ENCODE measurements around the gene ASCL2.
A peak's percentile ranks its signal among the peaks of the same experiment; 100 is the strongest.

ASCL2 gene

DNA sequence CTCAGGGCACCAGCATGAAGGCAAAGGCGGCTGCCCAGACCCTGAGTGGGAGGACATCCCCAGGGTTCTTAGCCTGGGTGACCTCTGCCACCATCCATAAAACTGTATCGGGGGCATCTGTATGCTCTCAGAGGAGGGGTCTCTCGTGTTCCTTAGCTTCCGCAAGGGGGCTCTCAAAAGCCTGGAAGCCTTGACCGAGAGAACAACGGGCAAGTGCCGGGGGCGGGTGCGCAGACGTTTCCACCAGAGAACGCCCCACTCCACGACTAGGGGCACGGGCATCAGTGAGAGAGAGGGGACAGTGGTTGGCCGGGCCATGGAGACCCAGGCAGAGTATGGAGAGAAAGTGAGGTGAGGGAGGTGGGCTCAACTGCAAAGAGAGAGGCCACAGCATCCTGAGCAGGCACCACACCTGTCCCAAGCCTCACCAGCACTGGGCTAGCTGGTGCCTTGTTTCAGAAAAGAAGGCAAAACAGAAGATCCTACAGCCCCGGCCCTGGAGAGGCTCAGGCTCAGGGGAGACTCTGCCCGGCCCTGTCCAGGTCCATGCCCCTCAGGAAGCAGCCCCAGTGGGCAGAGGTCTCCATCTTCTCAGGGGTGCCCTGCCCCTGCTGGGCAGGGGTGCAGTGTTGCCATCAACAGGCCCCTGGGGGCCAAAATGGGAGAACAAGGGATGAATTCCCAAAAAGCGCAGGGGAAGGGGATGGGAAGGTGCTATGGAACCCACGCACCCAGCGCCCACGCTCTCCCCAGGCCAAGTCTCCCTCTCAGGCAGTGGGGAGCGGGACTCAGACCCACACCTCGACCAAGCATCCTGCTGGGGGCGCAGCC is 37.3 kb upstream of the ASCL2 start:
- no peak for DNase-seq

DNA sequence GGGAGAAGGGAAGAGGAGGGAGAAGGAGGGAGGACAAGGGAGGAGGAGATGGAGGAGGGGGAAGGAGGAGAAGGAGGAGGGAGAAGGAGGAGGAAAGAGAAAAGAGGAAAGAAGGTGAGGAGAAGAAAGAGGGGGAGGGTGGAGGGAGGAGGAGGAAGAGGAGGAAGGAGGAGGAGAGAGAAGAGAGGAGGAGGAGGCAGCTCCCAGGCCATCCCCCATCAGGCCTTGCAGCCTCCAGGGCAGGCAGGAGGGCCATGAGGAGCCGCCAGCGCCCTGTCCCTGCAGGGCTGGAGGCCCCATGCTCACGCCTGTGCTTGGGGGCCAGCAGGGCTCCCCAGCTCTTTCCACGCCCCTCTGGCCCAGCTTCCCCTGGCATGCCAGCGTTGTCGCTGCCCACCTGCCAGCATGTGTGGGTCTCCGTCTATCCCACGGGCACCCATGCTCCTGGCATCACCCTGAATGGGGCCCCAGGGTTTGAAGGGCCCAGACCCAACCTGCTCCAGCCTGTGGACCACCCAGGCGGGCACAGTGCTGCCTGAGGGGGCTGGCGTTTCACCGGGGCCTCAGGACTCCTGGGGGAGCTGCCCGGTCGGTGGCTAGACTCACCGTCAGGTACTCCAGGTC is 36.6 kb upstream of the ASCL2 start:
- DNase-seq = no peak

DNA sequence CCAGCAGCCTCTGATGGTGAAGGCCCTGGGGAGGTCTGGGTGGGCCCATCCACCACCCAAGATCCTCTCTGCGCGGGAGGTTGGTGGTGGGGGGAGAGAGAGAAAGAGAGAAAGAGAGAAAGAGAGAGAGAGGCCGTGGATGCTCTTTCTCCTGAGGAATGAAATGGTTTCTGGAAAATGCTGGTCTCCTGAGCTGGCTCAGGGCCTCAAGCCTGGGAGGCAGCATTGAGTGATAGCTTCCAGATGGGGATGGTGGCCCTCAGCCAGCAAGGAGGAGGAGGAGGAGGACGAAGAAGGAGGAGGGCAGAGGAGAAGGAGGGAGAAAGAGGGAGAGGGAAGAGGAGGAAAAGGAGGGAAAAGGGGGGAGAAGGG is 36.0 kb upstream of the ASCL2 start:
- DNase-seq = peak; percentile 96

DNA sequence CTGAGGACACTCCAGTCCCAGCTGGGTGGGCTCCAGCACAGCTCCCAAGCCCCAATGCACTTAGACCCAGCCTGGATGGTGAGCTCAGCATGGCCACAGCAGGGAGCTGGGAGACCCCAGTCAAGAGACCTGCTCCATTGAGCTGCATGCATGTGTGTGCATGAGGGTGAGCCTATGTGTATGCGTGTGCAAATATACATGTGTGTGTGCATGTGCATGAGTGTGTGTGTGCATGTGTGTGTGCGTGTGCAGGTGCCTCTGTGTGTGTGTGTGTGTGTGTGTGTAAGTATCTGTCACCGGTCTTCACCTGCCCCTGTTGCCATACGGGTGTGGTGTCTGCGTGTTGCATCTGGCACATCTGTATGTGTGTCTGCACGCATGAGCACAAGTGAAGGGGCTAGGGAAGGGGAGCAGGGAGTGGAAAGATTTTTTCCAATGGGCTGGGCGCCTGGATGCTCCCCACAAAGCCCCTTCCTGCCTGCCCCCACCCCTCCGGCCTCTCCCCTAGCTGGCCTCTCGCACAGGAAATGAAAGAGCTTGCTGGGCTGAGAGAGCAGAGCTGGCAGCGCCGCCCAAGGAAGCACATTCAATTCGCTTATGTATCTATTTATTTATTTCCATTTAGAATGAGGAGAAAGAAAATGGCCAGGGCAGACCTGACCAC is 35.5 kb upstream of the ASCL2 start:
- peak; percentile 68 for DNase-seq

DNA sequence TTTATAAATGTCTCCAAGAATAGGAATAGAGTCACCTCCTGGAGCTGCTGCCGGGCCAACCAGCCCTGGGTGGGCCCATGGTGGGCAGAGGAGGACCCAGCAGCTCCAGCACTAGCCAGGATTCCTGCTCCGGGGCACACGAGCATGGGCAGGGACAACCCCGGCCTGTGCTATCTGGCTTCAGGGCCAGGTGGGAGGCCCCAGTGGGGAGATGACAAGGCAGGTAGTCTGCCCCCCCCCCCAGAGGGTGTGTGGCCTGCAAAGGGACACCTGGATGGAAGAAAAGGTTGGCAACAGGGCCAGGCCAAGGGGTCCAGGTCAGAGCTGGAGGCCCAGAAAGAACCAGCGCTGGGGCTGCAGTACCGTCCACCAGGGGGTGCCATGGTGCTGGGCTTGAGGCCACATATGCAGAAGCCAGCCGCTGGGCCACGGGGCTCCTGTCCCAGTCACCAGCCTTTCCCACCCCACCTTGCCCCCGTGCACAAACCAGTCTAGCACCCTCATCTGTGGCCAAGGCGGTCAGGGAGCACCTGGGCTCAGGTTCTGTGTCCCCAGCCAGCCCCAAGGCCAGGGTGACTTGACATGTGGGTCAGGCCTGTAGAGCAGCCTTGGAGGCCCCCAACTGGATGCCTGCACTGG is 34.9 kb upstream of the ASCL2 start:
- peak; percentile 68 for DNase-seq

DNA sequence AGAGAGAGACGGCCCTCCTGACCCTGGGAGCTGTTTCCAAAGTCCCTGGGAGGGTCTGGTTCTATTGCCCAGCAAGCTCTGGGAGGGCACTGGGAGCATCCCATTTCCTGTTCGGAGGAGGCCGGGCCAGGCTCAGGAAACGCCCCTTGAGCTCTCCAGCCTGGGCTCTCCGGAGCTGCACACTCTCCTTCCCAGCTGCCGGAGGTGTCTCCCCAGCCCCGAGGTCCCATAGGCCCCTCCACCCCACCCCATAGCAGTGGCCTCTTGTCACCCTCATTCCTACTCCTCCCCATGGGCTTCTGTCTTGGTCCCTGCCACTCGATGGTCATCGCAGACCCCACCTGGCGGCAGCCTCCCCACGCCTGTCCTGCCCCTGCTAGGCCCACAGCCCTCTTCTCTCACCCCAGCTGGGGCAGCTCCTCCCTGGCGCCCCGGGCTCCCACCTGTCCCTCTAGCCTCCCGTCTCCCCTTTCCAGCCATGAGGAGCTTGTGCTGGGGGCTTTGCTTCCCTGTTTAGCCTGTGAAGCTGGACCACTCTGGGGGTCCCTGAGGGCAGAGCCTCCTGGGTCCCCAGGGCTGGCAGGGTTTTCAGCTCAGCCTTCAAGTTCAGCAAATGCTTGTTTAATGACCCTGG is 34.2 kb upstream of the ASCL2 start:
- no peak for DNase-seq

DNA sequence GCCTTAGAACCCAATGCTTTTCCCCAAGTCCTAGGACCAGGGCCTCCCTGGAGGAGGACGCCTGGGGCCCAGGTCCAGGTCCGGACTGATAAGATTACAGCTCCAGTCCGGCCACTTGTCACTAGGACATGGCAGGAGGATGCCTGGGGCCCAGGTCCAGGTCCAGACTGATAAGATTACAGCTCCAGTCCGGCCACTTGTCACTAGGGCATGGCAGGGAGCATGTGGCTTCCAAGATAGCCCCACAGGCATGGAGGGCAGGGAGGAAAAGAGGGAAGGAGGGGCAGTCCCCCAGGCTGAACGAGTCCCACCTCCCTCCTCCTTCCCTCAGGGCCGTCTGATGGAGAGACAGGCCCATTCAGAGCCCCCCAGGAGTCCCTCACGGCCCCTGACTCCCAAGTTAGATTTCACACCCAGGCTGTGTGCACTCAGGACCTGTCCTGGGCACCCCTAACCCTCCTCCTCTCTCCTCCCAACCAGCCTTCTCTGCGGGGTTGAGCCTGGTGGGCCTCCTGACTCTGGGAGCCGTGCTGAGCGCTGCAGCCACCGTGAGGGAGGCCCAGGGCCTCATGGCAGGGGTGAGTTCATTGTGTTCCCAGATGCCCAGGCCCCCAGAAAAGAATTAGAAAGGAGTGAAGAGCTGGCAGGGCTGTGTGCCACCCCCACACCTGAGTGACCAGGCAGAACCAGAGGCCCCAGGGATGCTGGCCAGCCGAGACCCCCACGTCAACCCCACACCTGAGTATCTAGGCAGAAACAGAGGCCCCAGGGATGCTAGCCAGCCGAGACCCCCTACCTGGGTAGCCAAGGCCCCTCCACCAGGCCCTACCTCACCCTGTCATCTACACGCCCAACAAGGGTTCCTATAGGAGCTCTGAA is 33.5 kb upstream of the ASCL2 start:
- no peak for DNase-seq

DNA sequence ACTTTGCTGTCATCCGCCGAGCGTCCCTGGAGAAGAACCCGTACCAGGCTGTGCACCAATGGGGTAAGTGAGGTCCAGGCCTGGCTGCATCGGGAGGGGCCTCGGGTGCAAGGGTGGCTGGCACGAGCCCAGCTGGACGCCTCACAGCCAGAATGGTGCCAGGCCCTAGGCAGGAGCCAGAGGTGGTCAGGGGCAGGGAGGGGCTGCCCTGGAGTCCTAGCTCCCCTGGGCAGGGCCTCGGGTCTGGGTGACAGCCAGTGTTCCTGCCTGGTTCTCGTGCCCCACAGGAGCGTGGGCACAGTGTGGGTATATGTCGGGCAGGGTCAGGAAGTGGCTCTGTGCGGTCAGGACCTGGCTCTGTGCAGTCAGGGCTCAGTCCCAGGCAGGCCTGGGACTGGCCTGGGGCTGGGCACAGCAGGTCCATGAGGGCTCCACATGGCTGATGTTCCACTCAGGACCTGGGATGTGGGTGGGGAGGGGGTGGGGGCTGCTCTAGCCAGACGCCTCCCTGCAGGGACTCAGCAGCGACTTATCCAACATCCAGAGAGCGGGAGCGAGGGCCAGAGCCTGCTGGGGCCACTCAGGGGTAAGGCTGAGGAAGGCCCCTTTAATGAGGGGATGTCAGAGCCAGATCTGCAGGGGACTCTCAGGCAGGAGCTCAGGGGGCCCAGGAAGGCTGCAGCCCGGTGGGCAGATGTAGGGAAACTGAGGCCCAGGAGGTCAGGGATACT is 32.7 kb upstream of the ASCL2 start:
- DNase-seq = no peak

DNA sequence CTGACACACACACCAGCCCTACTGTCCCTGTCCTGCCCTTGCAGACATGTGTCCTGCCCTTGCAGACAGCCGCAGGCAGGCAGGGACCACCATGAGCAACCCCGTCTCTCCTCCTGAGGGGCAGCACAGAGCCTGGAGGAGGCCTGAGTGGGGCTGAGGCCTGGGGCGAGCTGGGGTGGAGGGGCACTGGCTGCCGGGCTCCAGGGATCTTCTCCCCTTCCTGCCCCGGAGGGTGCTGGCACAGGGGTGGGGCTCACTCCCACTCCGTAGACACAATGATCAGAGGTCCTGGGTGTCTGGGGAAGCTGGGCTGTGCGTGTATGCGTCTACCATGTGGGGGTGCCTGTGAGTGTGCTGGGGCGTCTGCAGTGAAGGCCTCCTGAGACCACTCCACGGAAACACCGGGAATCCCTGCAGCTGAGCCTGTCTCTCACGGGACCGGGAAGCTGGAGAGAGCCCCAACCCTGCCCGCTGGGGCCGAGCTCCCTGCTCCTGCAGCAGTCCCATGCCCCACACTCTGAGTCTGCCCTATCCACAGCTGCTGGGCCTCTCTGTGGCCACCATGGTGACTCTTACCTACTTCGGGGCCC is 32.0 kb upstream of the ASCL2 start:
- no peak for DNase-seq

DNA sequence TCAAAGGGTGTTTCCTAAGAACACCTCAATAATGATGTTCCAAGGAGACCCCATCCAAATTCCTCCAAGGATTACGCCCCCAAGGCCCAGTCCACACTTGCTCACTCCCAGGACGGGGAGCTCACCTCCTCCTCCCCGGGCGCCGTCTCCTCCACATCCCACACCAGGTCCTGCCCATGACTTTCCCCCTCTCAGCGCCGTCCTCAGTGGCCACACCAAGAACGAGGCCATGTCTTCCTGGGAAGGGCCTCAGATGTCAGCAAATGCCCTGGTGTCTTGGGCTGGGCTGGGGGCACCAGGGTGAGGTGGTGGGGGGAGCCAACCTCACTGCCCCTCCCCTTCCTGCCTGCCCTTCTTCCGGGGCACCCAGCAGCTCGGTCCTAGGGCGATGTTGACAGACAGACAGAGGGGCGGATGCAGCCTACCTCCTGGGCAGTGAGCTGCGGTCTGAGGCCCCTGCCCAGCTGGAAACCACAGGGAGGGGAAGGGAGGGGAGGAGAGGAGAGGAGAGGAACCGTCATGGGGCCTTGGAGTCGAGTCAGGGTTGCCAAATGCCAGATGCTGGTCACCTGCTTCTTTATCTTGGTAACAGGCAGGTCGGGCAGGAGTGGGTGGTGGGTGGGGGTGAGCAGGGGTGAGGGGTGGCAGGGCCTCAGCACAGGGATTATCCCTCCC is 31.4 kb upstream of the ASCL2 start, which contains the start of the genes C11orf21 and TSPAN32:
Gene C11orf21, minus strand, starts transcription at position 288 of the 675 bp plus-strand sequence. Its CDS starts 110 bp downstream, at position 178.
Gene TSPAN32, plus strand, starts transcription at position 383 of the 675 bp plus-strand sequence. Its CDS starts 137 bp downstream, at position 520.
- DNase-seq = peak; percentile 39

DNA sequence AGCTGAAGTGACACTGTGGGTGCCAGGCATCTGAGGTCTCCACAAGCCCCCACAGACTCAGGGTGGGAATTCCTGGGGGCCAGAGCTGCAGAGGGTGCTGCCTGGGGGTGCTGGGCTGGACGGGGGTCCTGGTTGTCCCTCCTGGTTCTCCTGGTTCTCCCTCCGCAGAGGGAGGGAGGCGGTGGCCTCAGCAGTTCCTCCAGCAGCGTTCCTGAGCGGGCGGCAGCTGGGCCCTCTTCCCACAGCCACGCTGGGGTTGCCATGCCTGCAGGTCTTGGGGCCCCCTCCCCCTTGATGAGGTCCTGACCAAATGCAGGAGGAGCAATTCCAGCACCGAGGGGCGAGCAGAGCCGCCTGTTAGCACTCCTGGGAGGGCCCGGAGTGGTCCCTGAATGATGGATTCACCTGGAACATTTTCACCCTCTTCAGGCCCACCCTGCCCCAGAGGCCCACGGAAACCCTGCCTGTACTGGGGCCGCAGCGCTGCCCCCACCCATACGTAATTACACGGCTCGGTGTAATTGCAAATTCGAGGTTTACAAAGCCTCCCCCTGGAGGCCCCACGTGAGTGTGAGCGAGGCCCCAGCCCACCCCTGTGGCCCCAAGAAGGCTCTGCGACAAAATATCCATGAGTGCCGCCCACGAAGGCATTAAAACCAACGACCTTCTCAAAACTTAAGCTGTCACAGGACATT is 30.7 kb upstream of the ASCL2 start:
- DNase-seq = no peak

DNA sequence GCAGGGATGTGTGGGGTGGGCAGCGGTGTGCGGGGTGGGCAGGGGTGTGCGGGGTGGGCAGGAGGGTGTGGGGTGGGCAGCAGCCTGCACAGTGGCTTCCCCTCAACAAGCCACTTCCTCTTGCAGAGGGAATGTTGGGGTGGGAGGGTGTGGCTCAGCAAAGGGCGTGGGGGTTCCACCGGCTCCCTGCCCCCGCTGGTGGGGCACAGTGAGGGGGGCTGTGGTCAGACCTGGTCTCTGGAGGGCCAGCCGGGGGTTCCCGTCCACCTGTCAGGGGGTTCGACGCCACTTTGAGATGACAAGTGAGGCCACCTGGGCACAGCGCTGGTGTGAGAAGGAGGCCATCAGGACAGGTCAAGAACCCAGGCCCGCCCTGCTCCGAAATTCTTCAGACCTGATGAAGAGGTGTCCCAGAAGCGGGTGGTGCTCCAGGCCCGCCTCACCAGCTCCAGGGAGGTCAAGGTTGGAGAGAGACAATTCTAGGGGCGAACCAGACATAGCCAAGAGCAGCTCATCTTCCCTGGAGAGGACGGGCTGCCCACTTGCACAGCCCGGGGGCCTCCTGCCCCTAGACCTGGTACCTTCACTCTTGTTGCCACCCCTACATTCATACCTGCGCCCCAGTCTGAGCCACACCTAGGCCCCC is 30.0 kb upstream of the ASCL2 start:
- DNase-seq = no peak

DNA sequence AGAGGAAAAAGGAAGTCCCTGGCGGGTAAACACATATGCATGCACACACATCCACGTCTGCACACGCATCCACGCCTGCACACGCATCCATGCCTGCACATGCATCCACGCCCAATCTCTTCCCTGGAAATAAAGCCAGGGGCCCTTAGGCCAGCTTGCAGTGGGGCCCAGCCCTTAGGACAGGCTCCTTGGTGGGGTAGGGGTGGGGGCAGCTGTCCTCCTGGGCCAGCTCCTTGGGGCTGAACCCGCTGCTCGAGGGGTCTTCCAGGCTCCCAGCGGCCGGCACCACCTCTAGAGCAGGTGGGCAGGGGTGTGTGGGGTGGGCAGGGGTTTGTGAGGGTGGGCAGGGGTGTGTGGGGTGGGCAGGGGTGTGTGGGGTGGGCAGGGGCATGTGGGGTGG is 29.4 kb upstream of the ASCL2 start:
- no peak for DNase-seq

DNA sequence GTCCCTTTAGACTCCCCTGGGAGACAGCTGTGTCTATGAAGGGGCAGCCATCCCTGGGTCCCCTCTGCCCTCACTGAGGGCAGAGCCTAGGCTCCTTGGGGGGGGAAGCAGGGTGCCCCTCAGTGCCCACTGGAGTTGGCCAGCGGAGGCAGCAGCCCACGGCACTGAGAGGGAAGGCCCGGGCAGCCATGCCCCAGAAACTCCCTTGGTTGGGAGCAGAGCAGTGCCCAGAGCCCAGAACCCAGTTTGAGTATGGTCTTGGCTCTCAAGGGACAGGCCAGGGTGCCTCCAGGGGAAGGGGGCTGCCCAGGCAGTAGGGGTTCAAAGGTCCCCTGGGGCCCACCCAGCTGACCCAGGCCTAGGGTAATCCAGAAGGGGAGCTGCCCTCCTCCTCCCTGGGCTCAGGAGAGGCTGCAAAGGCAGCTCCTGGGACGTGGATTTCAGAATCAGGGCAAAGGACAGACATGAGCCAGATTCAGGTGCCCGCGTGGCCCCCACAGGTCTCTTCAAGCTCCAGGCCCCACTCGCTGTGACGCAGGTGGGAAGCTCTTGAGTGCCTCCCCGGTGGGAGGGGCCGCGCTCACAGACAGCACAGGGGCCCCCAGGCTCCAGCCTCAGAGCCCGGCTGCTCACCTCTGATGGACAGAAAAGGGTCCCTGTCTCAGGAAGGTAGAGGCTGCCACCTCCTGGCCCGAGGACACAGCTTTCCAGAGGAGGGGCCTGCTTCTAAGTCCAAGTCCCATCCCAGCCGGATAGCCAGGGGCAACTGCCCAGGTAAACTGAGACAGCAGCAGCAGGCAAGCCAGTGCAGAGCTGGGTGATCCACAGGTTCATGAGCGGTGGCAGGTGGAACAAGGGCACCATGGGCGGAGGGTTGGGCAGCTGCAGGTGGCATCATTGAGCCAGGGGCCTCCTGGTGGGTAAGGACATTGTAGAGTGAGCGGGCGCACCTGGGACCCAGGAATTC is 28.7 kb upstream of the ASCL2 start:
- DNase-seq = no peak

DNA sequence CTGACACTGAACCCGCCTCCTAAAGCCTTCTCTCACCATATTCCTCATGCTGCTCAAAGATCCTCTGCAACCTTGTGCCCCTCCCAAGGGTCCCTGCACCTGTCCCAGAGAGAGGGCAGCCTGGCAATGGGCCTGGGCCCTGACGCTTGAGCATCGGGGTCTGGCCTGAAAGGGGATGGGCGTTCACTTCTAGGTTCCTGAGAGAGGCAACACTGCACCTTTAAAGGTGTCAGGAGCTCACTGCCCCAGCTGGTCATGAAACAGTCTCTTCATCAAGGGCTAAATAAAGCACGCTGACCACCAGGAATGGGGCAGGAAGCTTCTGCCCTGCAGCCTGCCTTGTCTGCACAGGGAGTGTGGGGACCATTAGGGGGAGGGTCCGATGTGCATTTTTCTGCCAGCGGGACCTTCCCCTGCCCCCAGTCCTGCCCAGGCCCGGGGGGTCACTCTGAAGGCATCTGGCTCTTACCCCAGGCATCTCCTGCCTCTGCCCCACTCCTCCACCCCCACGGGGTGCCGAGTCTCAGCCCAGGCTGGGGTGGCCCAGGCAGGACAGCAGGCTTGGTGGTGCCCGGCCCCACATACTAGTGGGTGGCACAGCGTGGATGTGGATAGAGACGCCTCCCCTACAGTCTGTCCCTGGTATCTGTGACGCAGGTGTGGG is 27.9 kb upstream of the ASCL2 start:
- DNase-seq = no peak

DNA sequence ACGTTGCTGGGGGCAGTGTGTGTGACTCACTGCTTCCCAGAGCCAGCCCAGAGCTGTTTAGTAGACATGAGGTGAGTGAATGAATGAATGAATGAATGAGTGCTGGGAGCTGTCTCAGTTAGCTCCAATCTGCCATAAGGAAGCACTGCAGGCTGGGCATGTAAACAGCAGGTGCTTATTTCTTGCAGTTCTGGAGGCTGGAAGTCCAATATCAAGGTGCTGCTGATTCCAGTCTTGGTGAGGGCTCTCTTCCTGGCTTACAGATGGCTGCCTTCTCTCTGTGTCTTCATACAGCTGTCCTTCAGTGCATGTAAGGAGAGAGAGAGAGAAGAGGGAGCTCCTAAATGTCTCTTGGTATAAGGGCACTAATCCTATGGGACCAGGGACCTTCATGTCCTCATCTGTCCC is 27.2 kb upstream of the ASCL2 start:
- no peak for DNase-seq

Measured in fibroblast of upper back skin (primary cell).